ENCODE data around the gene FOXK2.

The FOXK2 gene

DNA sequence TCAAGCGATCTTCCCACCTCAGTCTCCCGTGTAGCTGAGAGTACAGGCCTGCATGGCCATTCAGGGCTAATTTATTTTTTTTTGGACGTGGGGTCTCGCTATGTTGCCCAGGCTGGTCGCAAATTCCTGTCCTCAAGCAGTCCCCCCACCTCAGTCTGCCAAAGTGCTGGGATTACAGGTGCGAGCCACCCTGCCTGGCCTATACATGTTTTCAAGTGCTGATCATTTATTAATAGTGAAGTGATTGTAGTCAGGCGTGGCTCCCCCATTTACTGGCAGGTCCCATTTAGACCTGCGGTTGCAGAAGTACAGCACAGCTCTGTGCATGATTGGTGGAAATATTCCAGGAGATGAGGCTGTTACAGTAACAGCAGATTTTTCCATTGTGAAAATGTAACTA lies 8.4 kb downstream of the FOXK2 start:
- no peak overlapping the region for H3K4me2 ChIP-seq
- no peak overlapping the region for H2AFZ ChIP-seq (ENCODE audit: low read depth)
- H3K4me1 ChIP-seq (ENCODE audit: low read depth, poor library complexity, severe bottlenecking): peaks cover 31% of the 10 kb centered on the region
- peaks cover 100% of the 10 kb centered on the region for H3K79me2 ChIP-seq (ENCODE audit: insufficient read depth, low read depth)
- no peaks in the 10 kb centered on the region for H3K27me3 ChIP-seq (ENCODE audit: insufficient read depth, low read depth)
- no peaks in the 10 kb centered on the region for H3K36me3 ChIP-seq (ENCODE audit: insufficient read depth)
- TF ChIP-seq, protein P1, sequence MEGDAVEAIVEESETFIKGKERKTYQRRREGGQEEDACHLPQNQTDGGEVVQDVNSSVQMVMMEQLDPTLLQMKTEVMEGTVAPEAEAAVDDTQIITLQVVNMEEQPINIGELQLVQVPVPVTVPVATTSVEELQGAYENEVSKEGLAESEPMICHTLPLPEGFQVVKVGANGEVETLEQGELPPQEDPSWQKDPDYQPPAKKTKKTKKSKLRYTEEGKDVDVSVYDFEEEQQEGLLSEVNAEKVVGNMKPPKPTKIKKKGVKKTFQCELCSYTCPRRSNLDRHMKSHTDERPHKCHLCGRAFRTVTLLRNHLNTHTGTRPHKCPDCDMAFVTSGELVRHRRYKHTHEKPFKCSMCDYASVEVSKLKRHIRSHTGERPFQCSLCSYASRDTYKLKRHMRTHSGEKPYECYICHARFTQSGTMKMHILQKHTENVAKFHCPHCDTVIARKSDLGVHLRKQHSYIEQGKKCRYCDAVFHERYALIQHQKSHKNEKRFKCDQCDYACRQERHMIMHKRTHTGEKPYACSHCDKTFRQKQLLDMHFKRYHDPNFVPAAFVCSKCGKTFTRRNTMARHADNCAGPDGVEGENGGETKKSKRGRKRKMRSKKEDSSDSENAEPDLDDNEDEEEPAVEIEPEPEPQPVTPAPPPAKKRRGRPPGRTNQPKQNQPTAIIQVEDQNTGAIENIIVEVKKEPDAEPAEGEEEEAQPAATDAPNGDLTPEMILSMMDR (conservative IDR thresholded peaks at IDR 0.05; ENCODE audit: low read depth, low read length): no peak
- H4K20me1 ChIP-seq (ENCODE audit: insufficient read depth): peaks cover 79% of the 10 kb centered on the region
- H3K9ac ChIP-seq: no peak overlapping the region
- no peak overlapping the region for H3K4me3 ChIP-seq (IDR thresholded peaks at IDR 0.05; ENCODE audit: insufficient read depth, low read depth, low read length)
- H3K27ac ChIP-seq: no peak overlapping the region

DNA sequence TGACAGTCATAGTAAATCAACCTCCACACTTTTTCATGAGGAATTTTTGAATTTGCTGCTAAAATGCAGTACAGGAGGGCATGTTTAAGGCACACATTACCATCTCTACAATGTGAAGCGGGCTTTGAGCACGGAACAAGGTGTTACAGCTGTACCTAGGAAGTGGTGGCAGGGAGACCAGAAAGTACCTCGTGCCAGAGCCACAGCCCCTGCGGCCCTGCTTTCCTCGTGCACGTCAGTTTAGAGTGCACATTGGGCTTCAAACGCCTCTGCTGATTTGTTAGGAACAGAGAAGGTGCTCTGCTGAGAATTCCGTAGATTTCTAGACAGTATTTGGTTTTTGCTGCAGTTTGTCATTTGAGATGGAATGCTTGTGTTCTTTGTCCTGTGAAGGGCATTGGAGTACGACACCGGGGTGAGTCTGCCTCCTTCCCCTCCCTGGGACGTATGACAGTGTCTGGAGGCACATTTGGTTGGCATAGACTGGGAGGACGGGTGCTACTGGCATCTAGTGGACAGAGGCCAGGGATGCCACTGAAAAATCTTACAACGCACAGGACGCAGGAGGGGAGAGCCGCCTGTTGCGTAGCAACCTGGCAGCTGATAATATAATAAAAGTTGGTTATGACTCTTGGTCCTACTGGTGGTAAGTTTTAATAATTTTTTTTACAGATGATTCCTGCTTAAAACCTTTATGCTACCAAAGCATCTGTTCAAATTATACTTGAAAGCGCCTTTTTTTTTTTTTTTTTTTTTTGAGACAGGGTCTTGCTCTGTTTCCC lies 9.1 kb downstream of the FOXK2 start:
- no peaks in the 10 kb centered on the region for H3K36me3 ChIP-seq (ENCODE audit: insufficient read depth)
- H3K9ac ChIP-seq: no peak overlapping the region
- H3K79me2 ChIP-seq (ENCODE audit: insufficient read depth, low read depth): peaks cover 100% of the 10 kb centered on the region
- no peak overlapping the region for H3K4me3 ChIP-seq (IDR thresholded peaks at IDR 0.05; ENCODE audit: insufficient read depth, low read depth, low read length)
- no peak overlapping the region for H3K27ac ChIP-seq
- no peaks in the 10 kb centered on the region for H3K27me3 ChIP-seq (ENCODE audit: insufficient read depth, low read depth)
- peaks cover 34% of the 10 kb centered on the region for H3K4me1 ChIP-seq (ENCODE audit: low read depth, poor library complexity, severe bottlenecking)
- H4K20me1 ChIP-seq (ENCODE audit: insufficient read depth): peaks cover 82% of the 10 kb centered on the region
- no peak overlapping the region for H2AFZ ChIP-seq (ENCODE audit: low read depth)
- no peak overlapping the region for H3K4me2 ChIP-seq
- TF ChIP-seq, protein P1 (conservative IDR thresholded peaks at IDR 0.05; ENCODE audit: low read depth, low read length): no peak

DNA sequence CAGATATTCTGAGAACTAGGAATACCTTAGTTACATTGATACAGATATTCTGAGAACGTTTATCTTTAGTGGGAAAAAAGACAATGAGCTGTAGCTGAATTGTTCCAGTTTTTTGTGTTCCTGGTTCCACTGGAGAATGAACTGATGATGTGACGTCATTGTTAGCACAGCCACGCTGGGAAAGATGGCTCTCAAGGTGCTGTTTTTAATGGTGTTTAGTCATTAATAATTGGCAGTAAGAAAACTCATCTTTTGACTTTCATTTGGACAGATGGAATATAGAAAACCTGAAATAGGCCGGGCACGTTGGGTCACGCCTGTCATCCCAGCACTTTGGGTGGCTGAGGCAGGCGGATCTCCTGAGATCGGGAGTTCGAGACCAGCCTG lies 10.4 kb downstream of the FOXK2 start:
- Histone ChIP-seq H3K4me1 (ENCODE audit: low read depth, poor library complexity, severe bottlenecking) (peaks cover 32% of the 10 kb centered on the region), H3K4me3 (IDR thresholded peaks at IDR 0.05; ENCODE audit: insufficient read depth, low read depth, low read length) (no peak overlapping the region), H3K79me2 (ENCODE audit: insufficient read depth, low read depth) (peaks cover 100% of the 10 kb centered on the region), H3K36me3 (ENCODE audit: insufficient read depth) (no peaks in the 10 kb centered on the region), H3K27ac (no peak overlapping the region), H4K20me1 (ENCODE audit: insufficient read depth) (peaks cover 80% of the 10 kb centered on the region), H3K9ac (no peak overlapping the region), H3K27me3 (ENCODE audit: insufficient read depth, low read depth) (no peaks in the 10 kb centered on the region), H2AFZ (ENCODE audit: low read depth) (no peak overlapping the region), H3K4me2 (no peak overlapping the region)
- TF ChIP-seq, protein P1 (conservative IDR thresholded peaks at IDR 0.05; ENCODE audit: low read depth, low read length): no peak

DNA sequence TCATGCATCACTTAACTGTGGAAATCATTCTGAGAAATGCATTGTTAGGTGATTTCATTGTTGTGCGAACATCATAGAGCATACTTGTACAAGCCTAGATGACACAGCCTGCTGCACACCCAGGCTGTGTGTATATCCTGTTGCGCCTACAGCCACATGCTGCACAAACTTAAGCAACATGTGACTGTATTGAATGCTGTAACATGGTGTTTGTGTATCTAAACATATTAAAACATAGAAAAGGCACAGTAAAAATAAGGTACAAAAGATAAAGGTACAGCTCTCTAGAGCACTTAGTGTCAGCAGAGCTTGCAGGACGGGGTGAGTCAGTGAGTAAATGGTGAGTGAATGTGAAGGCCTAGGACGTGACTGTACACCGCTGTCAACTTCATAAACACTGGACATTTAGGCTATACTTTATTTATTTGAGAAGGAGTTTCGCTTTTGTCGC lies 11.9 kb downstream of the FOXK2 start:
- Histone ChIP-seq H3K4me1 (ENCODE audit: low read depth, poor library complexity, severe bottlenecking) (peaks cover 48% of the 10 kb centered on the region), H3K36me3 (ENCODE audit: insufficient read depth) (no peaks in the 10 kb centered on the region), H3K27me3 (ENCODE audit: insufficient read depth, low read depth) (no peaks in the 10 kb centered on the region), H3K9ac (no peak overlapping the region), H3K4me3 (IDR thresholded peaks at IDR 0.05; ENCODE audit: insufficient read depth, low read depth, low read length) (no peak overlapping the region), H4K20me1 (ENCODE audit: insufficient read depth) (peaks cover 83% of the 10 kb centered on the region), H3K27ac (no peak overlapping the region), H3K79me2 (ENCODE audit: insufficient read depth, low read depth) (peaks cover 100% of the 10 kb centered on the region), H2AFZ (ENCODE audit: low read depth) (no peak overlapping the region), H3K4me2 (no peak overlapping the region)
- TF ChIP-seq, protein P1 (conservative IDR thresholded peaks at IDR 0.05; ENCODE audit: low read depth, low read length): no peak

Data from KMS-11 (cell line).